OCI-LY3 (cell line): Measurements from ENCODE around the gene MAP1LC3B.

ENCODE experiments used
- EZH2phosphoT487 ChIP-seq: fragments of 200-600 bp; shearing (Covaris generic); IDR thresholded peaks from 2 replicates; pipeline ENCODE4 v1.6.1; 2018; ENCODE audit warnings: antibody characterized with exemption, mixed run types, low read depth
- TF ChIP-seq, protein P1 (sequence below): fragments of 200-600, 300-600 bp; sonication (generic); IDR thresholded peaks from 2 replicates; pipeline ENCODE4 v1.5.1; 2014; ENCODE audit warnings: antibody characterized with exemption, low read length, low read depth

DNA sequence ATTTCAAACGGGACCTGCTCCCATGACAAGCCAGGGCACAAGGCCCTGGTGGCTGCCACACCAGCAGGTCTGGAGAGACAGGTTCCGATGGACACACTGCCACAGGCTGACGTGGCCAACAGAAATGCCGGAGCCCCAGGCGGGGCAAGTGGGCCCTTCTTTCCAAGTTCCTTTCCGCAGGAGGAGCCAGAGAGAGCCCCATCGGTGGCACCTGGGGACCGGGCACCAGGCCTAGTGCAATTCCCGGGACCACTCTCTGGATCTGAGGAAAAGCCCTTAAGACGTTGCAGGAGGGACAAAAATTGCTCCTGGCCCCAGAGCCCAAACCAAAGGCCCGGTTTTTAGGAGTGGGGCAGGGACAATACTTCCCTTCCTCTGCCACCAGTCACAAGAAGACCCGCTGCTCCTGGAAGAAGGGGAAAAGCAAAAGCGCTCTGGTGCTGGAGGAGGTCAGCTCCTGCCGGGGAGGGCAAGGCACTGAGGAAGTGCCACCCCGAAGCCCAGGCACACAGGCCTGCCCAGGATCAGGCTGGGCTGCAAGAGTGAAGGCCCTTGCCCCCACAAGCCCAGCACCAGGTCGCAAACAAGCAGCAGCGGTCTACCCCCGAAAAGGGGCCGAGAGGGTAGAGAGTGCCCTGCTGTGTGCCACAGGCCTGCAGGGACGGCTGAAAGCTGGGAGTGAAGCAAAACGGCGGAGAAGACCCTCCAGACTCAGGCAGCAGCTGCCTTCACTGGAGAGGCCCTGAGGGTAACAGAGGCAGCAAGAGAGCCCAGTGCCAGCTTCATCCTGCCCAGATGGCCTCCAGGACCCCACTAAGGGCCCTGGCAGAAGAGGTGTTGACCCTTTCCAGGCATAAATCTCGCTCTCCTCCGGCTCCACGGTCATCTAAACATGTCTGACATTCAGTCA lies 29.1 kb downstream of the MAP1LC3B start:
- TF ChIP-seq, protein P1, sequence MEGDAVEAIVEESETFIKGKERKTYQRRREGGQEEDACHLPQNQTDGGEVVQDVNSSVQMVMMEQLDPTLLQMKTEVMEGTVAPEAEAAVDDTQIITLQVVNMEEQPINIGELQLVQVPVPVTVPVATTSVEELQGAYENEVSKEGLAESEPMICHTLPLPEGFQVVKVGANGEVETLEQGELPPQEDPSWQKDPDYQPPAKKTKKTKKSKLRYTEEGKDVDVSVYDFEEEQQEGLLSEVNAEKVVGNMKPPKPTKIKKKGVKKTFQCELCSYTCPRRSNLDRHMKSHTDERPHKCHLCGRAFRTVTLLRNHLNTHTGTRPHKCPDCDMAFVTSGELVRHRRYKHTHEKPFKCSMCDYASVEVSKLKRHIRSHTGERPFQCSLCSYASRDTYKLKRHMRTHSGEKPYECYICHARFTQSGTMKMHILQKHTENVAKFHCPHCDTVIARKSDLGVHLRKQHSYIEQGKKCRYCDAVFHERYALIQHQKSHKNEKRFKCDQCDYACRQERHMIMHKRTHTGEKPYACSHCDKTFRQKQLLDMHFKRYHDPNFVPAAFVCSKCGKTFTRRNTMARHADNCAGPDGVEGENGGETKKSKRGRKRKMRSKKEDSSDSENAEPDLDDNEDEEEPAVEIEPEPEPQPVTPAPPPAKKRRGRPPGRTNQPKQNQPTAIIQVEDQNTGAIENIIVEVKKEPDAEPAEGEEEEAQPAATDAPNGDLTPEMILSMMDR: no peak
- TF ChIP-seq EZH2phosphoT487: no peak
